Measurements from ENCODE around the gene CXCL14.

Gene CXCL14

DNA sequence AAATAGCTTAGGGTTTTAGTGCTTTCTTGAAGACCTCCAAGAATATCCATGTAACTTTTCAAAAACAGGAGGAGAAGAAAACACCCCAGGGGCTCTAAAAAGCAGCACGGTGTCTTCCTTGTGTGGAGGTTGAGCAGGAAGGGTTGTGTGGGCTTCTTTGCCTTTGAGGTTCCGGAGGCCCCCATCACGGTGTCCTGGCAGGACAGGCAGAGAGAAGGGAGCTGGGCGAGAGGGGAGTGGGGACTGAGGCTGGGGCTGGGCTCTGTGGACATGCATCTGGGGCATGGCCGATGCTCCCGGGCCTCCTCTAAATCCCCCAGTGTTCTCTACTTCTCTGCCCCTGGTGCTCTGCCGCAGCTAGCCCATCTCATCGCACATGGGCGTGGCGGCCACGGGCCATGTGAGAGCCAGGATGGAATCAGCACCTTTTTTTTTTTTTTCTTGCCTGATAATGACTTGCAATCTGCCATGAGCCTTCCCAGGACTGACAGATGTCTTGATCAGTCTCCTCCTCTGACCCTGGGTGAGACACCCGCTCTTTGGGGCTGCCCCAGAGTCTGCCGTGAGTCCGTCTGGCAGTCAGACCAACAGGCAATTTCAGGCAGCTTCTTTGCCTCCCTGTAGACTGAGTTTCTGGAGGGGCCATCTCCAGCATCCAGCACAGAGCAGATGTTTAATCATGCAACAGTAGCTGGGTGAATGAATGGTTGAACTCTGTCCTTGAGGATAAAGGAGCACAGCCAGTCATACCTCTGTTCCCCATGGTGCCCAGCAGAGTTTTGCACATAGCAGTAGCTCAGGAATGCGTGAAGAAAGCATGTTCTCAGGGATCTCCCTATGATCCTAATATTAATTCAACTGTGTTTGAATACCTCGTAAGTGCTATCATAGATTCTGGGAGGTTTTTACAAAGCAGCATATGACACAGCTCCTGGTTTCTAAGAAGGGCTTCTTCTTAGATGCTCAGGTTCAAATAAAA lies 12.1 kb downstream of the CXCL14 start:
- H3K4me3 ChIP-seq (ENCODE audit: low read depth, low read length): no peak overlapping the region
- no peaks in the 10 kb centered on the region for H3K27me3 ChIP-seq (ENCODE audit: insufficient read depth, low read depth, severe bottlenecking)
- H3K36me3 ChIP-seq: no peaks in the 10 kb centered on the region
- no peak overlapping the region for H3K27ac ChIP-seq
- TF ChIP-seq, protein P1, sequence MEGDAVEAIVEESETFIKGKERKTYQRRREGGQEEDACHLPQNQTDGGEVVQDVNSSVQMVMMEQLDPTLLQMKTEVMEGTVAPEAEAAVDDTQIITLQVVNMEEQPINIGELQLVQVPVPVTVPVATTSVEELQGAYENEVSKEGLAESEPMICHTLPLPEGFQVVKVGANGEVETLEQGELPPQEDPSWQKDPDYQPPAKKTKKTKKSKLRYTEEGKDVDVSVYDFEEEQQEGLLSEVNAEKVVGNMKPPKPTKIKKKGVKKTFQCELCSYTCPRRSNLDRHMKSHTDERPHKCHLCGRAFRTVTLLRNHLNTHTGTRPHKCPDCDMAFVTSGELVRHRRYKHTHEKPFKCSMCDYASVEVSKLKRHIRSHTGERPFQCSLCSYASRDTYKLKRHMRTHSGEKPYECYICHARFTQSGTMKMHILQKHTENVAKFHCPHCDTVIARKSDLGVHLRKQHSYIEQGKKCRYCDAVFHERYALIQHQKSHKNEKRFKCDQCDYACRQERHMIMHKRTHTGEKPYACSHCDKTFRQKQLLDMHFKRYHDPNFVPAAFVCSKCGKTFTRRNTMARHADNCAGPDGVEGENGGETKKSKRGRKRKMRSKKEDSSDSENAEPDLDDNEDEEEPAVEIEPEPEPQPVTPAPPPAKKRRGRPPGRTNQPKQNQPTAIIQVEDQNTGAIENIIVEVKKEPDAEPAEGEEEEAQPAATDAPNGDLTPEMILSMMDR (IDR thresholded peaks at IDR 0.05; ENCODE audit: low read depth, low read length): no peak
- H3K9me3 ChIP-seq (ENCODE audit: severe bottlenecking): no peaks in the 10 kb centered on the region
- peak; percentile 34 for DNase-seq

GRCh38 chr5:135565725-135566421 lies 12.9 kb downstream of the CXCL14 start:
- TF ChIP-seq, protein P1 (IDR thresholded peaks at IDR 0.05; ENCODE audit: low read depth, low read length): peak; percentile 81
- no peaks in the 10 kb centered on the region for H3K9me3 ChIP-seq (ENCODE audit: severe bottlenecking)
- H3K27ac ChIP-seq: no peak overlapping the region
- peak; percentile 75 for DNase-seq
- no peaks in the 10 kb centered on the region for H3K27me3 ChIP-seq (ENCODE audit: insufficient read depth, low read depth, severe bottlenecking)
- no peaks in the 10 kb centered on the region for H3K36me3 ChIP-seq
- no peak overlapping the region for H3K4me3 ChIP-seq (ENCODE audit: low read depth, low read length)

DNA sequence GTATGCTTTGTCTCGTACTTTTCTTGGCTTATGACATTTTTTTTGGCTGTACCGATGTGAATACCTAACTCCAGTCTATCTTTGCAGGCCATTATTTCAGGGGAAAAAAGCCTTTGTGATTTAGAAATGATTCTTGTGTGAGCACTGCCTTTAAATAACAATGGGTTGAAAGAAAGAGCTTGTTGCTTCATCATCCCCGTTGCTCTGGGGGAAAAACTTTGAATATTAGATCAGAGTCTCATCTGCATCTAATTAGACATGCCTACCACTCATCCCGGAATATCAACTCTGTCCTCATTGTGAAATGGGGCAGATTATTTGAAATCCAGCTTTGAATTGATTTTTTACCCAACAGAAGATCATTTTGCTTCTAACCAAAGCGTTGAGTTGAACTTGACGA lies 13.5 kb downstream of the CXCL14 start:
- H3K27ac ChIP-seq: no peak overlapping the region
- no peak overlapping the region for H3K4me3 ChIP-seq (ENCODE audit: low read depth, low read length)
- DNase-seq: no peak
- no peaks in the 10 kb centered on the region for H3K36me3 ChIP-seq
- TF ChIP-seq, protein P1 (IDR thresholded peaks at IDR 0.05; ENCODE audit: low read depth, low read length): no peak
- no peaks in the 10 kb centered on the region for H3K27me3 ChIP-seq (ENCODE audit: insufficient read depth, low read depth, severe bottlenecking)
- no peaks in the 10 kb centered on the region for H3K9me3 ChIP-seq (ENCODE audit: severe bottlenecking)

- TF ChIP-seq, protein P1 (IDR thresholded peaks at IDR 0.05; ENCODE audit: low read depth, low read length): no peak
- DNase-seq: no peak
- no peaks in the 10 kb centered on the region for H3K36me3 ChIP-seq
- H3K27me3 ChIP-seq (ENCODE audit: insufficient read depth, low read depth, severe bottlenecking): no peaks in the 10 kb centered on the region
- H3K9me3 ChIP-seq (ENCODE audit: severe bottlenecking): no peaks in the 10 kb centered on the region
- no peak overlapping the region for H3K4me3 ChIP-seq (ENCODE audit: low read depth, low read length)
- no peak overlapping the region for H3K27ac ChIP-seq
Observed at GRCh38 chr5:135564331-135564730, 14.5 kb downstream of the CXCL14 start.

DNA sequence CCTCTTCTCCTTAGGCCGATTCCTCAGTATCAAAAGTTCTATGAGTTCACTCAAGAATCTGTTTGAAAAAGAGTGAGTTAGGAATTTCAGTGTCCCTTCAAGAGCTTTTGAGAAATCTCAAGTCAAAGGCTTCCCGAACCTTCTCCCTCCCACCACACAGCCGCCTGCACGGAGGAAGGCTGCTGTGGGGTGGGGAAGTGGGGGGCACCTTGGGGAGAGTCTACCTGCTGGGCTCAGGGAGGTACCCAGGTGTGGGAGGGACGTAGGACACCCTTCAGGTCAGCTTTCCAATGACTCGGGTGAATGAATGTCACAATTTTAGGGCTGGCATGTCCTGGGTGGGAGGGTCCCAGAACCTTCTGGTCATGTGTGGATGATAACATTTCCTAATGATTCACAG lies 17.5 kb downstream of the CXCL14 start:
- TF ChIP-seq, protein P1 (IDR thresholded peaks at IDR 0.05; ENCODE audit: low read depth, low read length): no peak
- no peaks in the 10 kb centered on the region for H3K36me3 ChIP-seq
- no peak overlapping the region for H3K4me3 ChIP-seq (ENCODE audit: low read depth, low read length)
- no peak overlapping the region for H3K27ac ChIP-seq
- no peaks in the 10 kb centered on the region for H3K27me3 ChIP-seq (ENCODE audit: insufficient read depth, low read depth, severe bottlenecking)
- no peak for DNase-seq
- H3K9me3 ChIP-seq (ENCODE audit: severe bottlenecking): no peaks in the 10 kb centered on the region
